ENCODE measurements around the gene OR11H12.
"Not testable (repeated sequence)": the region's sequence is repeated elsewhere in the genome, so short reads cannot be mapped to it uniquely, and the experiment has no call there.

The OR11H12 gene

GRCh38 chr14:18600817-18601216, at the start of gene OR11H12:
OR11H12 (plus strand) TSS chr14:18601117; CDS start chr14:18601117, 0 bp downstream.
- not testable (repeated sequence) for DNase-seq (ENCODE audit: low read depth in 2 of 2)

- DNase-seq (ENCODE audit: low read depth in 2 of 2) = not testable (repeated sequence)
These were observed 18.0 kb upstream of the OR11H12 start for GRCh38 chr14:18582908-18583307.

- DNase-seq (ENCODE audit: low read depth in 2 of 2) = not testable (repeated sequence)
These were observed 25.8 kb downstream of the OR11H12 start for GRCh38 chr14:18626610-18627213.

- not testable (repeated sequence) for DNase-seq (ENCODE audit: low read depth in 2 of 2)
These were observed 35.1 kb downstream of the OR11H12 start for GRCh38 chr14:18636066-18636465.

GRCh38 chr14:18638032-18638431, 37.1 kb downstream of the OR11H12 start:
- not testable (repeated sequence) for DNase-seq (ENCODE audit: low read depth in 2 of 2)

GRCh38 chr14:18638785-18639184, 37.9 kb downstream of the OR11H12 start:
- DNase-seq (ENCODE audit: low read depth in 2 of 2) = not testable (repeated sequence)

- not testable (repeated sequence) for DNase-seq (ENCODE audit: low read depth in 2 of 2)
These were observed 45.3 kb downstream of the OR11H12 start for GRCh38 chr14:18646075-18646730.

Measured in activated CD8-positive, alpha-beta memory T cell treated with anti-CD3 and anti-CD28 coated beads for 4 hours (primary cell).